ENCODE measurements around the gene OR1E1. TPM values are rescaled to one million over a fixed set of nuclear protein-coding genes. Genes with fewer than 3 reads are reported as not detected.
A peak's percentile ranks its signal among the peaks of the same experiment; 100 is the strongest.
"Not testable (repeated sequence)": the region's sequence is repeated elsewhere in the genome, so short reads cannot be mapped to it uniquely, and the experiment has no call there.

Gene OR1E1
- total RNA-seq, 2 experiments from 2014 or later = not detected

DNA sequence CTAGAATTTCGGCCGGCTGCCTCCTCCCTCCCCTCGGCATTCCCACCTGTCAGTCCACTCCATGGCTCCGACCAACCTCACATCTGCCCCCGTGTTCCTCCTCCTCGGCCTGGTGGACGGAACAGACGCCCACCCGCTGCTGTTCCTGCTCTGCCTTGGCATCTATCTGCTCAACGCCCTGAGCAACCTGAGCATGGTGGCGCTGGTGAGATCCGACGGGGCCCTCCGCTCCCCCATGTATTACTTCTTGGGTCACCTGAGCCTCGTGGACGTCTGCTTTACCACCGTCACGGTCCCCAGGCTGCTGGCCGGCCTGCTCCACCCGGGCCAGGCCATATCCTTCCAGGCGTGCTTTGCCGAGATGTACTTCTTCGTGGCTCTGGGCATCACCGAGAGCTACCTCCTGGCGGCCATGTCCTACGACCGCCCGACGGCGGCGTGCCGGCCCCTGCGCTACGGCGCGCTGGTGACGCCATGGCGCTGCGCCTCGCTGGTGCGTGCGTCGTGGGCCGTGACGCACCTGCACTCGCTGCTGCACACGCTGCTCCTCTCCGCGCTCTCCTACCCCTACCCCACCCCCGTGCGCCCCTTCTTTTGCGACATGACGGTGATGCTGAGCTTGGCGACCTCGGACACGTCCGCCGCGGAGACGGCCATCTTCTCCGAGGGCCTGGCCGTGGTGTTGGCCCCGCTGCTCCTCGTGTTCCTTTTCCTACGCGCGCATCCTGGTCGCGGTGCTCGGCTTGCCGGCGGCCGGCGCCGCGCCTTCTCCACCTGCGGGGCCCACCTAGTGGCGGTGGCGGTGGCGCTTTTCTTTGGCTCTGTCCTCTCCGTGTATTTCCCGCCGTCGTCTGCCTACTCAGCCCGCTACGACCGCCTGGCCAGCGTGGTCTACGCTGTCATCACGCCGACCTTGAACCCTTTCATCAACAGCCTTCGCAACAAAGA, 12.1 kb downstream of the OR1E1 start, which contains the start of gene OR3A2:
Gene OR3A2 (minus strand): TSS at position 440 of the 948 bp plus-strand sequence.
- H3K36me3 Mint-ChIP-seq (ENCODE audit: low read depth) = no peaks in the 10 kb centered on the region
- peak within 1 kb of the TSS; percentile 55 for H3K27ac Mint-ChIP-seq
- H3K4me3 Mint-ChIP-seq = peak within 1 kb of the TSS; percentile 69
- ChIA-PET POLR2A (no interaction called here), CTCF (no interaction called here)
- H3K4me1 Mint-ChIP-seq = peaks cover 8% of the 10 kb centered on the region
- H3K27me3 Mint-ChIP-seq = peaks cover 7% of the 10 kb centered on the region
- peak; percentile 45 for DNase-seq
- peaks cover 2% of the 10 kb centered on the region for H3K9me3 Mint-ChIP-seq

- no peak overlapping the region for H3K4me3 Mint-ChIP-seq
- no peak for DNase-seq
- H3K9me3 Mint-ChIP-seq = peaks cover 2% of the 10 kb centered on the region
- H3K36me3 Mint-ChIP-seq (ENCODE audit: low read depth) = no peaks in the 10 kb centered on the region
- no peak overlapping the region for H3K27ac Mint-ChIP-seq
- H3K4me1 Mint-ChIP-seq = peaks cover 8% of the 10 kb centered on the region
- POLR2A ChIA-PET = no interaction called here
- H3K27me3 Mint-ChIP-seq = peaks cover 5% of the 10 kb centered on the region
- CTCF ChIA-PET = no interaction called here
These were observed 16.3 kb downstream of the OR1E1 start for GRCh38 chr17:3381957-3382356.

DNA sequence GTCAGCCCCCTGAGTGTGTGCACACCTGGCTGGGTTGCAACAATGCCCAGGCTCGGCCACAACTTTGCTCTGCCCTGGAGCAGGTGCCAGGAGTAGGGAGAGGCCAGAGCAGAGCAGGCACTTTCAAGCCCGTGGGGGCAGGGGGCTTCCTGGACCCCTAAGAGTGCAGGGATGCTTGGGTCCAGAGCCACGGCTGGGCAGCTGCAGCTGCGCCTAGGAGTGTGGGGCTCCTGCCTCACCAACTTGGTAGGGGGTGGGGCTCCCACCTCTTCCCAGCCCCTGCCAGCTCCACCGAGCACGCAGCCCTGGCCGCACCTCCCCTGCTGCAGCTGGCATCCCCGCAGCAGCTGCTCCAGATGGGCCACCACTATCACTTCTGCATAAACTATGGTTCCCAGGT, 19.9 kb downstream of the OR1E1 start:
- no peak for DNase-seq
- CTCF ChIA-PET = interaction anchor here (0.5 kb wide), 1 partner anchor 748 kb away, joined by 3 read pairs; no protein-coding TSS in a partner anchor
- H3K9me3 Mint-ChIP-seq = peaks cover 7% of the 10 kb centered on the region
- no peak overlapping the region for H3K4me3 Mint-ChIP-seq
- H3K27ac Mint-ChIP-seq = no peak overlapping the region
- no peaks in the 10 kb centered on the region for H3K4me1 Mint-ChIP-seq
- POLR2A ChIA-PET = no interaction called here
- no peaks in the 10 kb centered on the region for H3K27me3 Mint-ChIP-seq
- H3K36me3 Mint-ChIP-seq (ENCODE audit: low read depth) = no peaks in the 10 kb centered on the region

GRCh38 chr17:3371167-3371566, 27.0 kb downstream of the OR1E1 start:
- DNase-seq; H3K4me1 Mint-ChIP-seq; H3K4me3 Mint-ChIP-seq; H3K36me3 Mint-ChIP-seq (ENCODE audit: low read depth); H3K27ac Mint-ChIP-seq; CTCF ChIA-PET; POLR2A ChIA-PET; H3K27me3 Mint-ChIP-seq: not testable (repeated sequence)
- H3K9me3 Mint-ChIP-seq = peaks cover 13% of the 10 kb centered on the region

Other genes starting within 250 kb of the OR1E1 start
- not detected for gene OR1A2, start 200.9 kb downstream of the OR1E1 start, total RNA-seq
- gene OR1A1, start 190.7 kb downstream of the OR1E1 start, total RNA-seq = under 1 TPM in 1 of 2 experiments, not detected in 1; 0.05 TPM
- under 1 TPM in 1 of 2 experiments, not detected in 1; 0.40 TPM for gene OR3A1, start 100.0 kb downstream of the OR1E1 start, total RNA-seq
- 1 to 10 TPM; 1.3 to 1.5 TPM for gene OR3A2, start 12.1 kb downstream of the OR1E1 start, total RNA-seq
- gene OR3A3, start 13.0 kb upstream of the OR1E1 start, total RNA-seq = not detected
- not detected for gene OR1E2, start 35.4 kb upstream of the OR1E1 start, total RNA-seq
- gene SPATA22, start 73.4 kb upstream of the OR1E1 start, total RNA-seq = not detected
- gene ASPA, start 77.6 kb upstream of the OR1E1 start, total RNA-seq = not detected
- under 1 TPM; 0.13 to 0.43 TPM for gene TRPV3, start 159.4 kb upstream of the OR1E1 start, total RNA-seq
- gene TRPV1, start 211.0 kb upstream of the OR1E1 start, total RNA-seq = 1 to 10 TPM; 3.8 to 5.1 TPM
- gene SHPK, start 237.8 kb upstream of the OR1E1 start, total RNA-seq = 10 to 100 TPM; 10.4 TPM
- 10 to 100 TPM; 24.5 to 26.5 TPM for gene CTNS, start 238.3 kb upstream of the OR1E1 start, total RNA-seq

Data from activated CD4-positive, alpha-beta memory T cell treated with anti-CD3 and anti-CD28 coated beads, Interleukin-2, amount 10 ng/mL, durations not matched to agents 7 days and 5 days (primary cell).